ENCODE measurements around the gene CYB561D2.

DNA sequence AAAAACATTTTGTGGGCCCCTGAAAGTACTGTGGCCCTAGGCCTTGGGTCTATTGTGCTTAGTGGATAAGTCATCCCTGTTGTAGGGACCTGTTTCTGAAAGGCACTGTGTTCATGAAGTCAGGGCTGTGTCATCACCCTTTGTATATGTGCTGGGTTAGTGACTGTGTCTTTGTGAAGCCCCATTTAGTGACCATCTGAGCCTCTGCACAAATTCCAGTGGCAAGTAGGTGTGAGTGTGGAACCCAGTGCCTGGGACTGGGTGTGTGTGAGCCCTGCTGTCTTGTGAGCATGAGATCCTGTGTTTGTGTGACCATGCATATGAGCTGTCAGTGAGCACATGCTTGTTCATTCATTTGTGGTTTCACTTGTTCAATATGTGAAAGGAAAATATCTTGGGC, 46.1 kb upstream of the CYB561D2 start:
- TF ChIP-seq CTCF (conservative IDR thresholded peaks at IDR 0.05) (no peak), EZH2 (IDR thresholded peaks at IDR 0.05; ENCODE audit: low read depth) (no peak)

All from PC-9 (cell line).